Peyer's patch (tissue), 4 donors: ENCODE results near the gene STOML2.

Experiments
- CTCF ChIP-seq, 6 experiments: fragments of 450-650 bp in 4 of 6; fragments of 200-600 bp in 2 of 6; sonication (generic) in 1 of 6; IDR thresholded peaks; one replicate each; pipeline ENCODE4 v1.5.1; 2017 to 2019; ENCODE audit warnings: antibody characterized with exemption in 6 of 6, mild to moderate bottlenecking in 3 of 6, moderate library complexity in 1 of 6
- POLR2A ChIP-seq, 2 donors: fragments of 450-650 bp; IDR thresholded peaks; one replicate each; pipeline ENCODE4 v1.5.1; 2017; ENCODE audit warnings: antibody characterized with exemption in 2 of 2, mild to moderate bottlenecking in 2 of 2, moderate library complexity in 2 of 2

GRCh38 chr9:35051069-35051967 is 51.6 kb downstream of the STOML2 start:
- peak; percentile 28 to 69 (median 61) for TF ChIP-seq CTCF (IDR thresholded peaks at IDR 0.05)
- TF ChIP-seq POLR2A (IDR thresholded peaks at IDR 0.05): no peak
